Astrocyte (in vitro differentiated cells and primary cell): ENCODE measurements around the gene VPS37B. TPM values are rescaled to one million over a fixed set of nuclear protein-coding genes. Genes with fewer than 3 reads are reported as not detected.

ENCODE experiments used
- DNase-seq: peaks from one replicate; pipeline ENCODE4 v3.0.0-alpha.2; 2010; ENCODE audit warnings: low read depth
- FAIRE-seq: peaks from 2 replicates; lab custom pipeline; 2011; peaks lifted over from hg19 to GRCh38; lab: Jason Lieb, UNC
- H2AFZ ChIP-seq: 2 replicates; pipeline ENCODE4 v1.6.0; 2012; ENCODE audit warnings: low read depth, low read length, inconsistent platforms
- H3K27ac ChIP-seq: 2 replicates; pipeline ENCODE4 v1.5.1; 2011; ENCODE audit warnings: low read depth, low read length, inconsistent platforms
- H3K27me3 ChIP-seq: 2 replicates; pipeline ENCODE4 v1.6.0; 2011; ENCODE audit warnings: low read length, inconsistent platforms; ENCODE audit not compliant: insufficient read depth
- H3K36me3 ChIP-seq: 2 replicates; pipeline ENCODE4 v1.5.1; 2011; ENCODE audit warnings: low read length, inconsistent platforms; ENCODE audit not compliant: insufficient read depth
- H3K4me1 ChIP-seq: 2 replicates; pipeline ENCODE4 v1.5.1; 2011; ENCODE audit warnings: low read length, inconsistent platforms; ENCODE audit not compliant: insufficient read depth
- H3K4me2 ChIP-seq: 2 replicates; pipeline ENCODE4 v1.6.0; 2012; ENCODE audit warnings: low read length, inconsistent platforms
- H3K4me3 ChIP-seq: 2 replicates; pipeline ENCODE4 v1.5.1; 2011; ENCODE audit warnings: low read depth, mild to moderate bottlenecking, low read length, inconsistent platforms; ENCODE audit not compliant: insufficient read depth
- H3K79me2 ChIP-seq: 2 replicates; pipeline ENCODE4 v1.6.0; 2012; ENCODE audit warnings: mild to moderate bottlenecking, low read length, inconsistent platforms; ENCODE audit not compliant: insufficient read depth
- H3K9ac ChIP-seq: 2 replicates; pipeline ENCODE4 v1.6.0; 2012; ENCODE audit warnings: mild to moderate bottlenecking, low read length, inconsistent platforms
- H3K9me3 ChIP-seq: 2 replicates; pipeline ENCODE4 v1.5.1; 2012; ENCODE audit warnings: low read depth, mild to moderate bottlenecking, low read length, inconsistent platforms; ENCODE audit not compliant: insufficient read depth
- H4K20me1 ChIP-seq: 2 replicates; pipeline ENCODE4 v1.6.0; 2012; ENCODE audit warnings: low read length, inconsistent platforms; ENCODE audit not compliant: insufficient read depth
- H3K27ac Mint-ChIP-seq: one replicate; pipeline ENCODE4 v1.8.0; 2021; ENCODE audit warnings: mild to moderate bottlenecking, mixed read lengths; ENCODE audit not compliant: unreplicated experiment
- H3K27me3 Mint-ChIP-seq: one replicate; pipeline ENCODE4 v1.8.0; 2021; ENCODE audit warnings: low read depth, mixed read lengths; ENCODE audit not compliant: unreplicated experiment
- H3K36me3 Mint-ChIP-seq: one replicate; pipeline ENCODE4 v1.8.0; 2021; ENCODE audit warnings: low read depth, mixed read lengths; ENCODE audit not compliant: unreplicated experiment
- H3K4me1 Mint-ChIP-seq: one replicate; pipeline ENCODE4 v1.8.0; 2021; ENCODE audit warnings: low read depth, mixed read lengths; ENCODE audit not compliant: unreplicated experiment
- H3K4me3 Mint-ChIP-seq: one replicate; pipeline ENCODE4 v1.8.0; 2021; ENCODE audit warnings: mild to moderate bottlenecking, moderate library complexity, mixed read lengths; ENCODE audit not compliant: unreplicated experiment
- H3K9me3 Mint-ChIP-seq: one replicate; pipeline ENCODE4 v1.8.0; 2021; ENCODE audit warnings: mild to moderate bottlenecking, mixed read lengths; ENCODE audit not compliant: unreplicated experiment
- EZH2 ChIP-seq: IDR thresholded peaks from 2 replicates; pipeline ENCODE4 v1.6.1; 2012; ENCODE audit warnings: mild to moderate bottlenecking, low read length, inconsistent platforms; ENCODE audit not compliant: insufficient read depth
- total RNA-seq: library from RNA; stranded (reverse); gene quantifications from 2 replicates; pipeline ENCODE4 v1.2.1, GENCODE V29; 2021
- TF ChIP-seq, protein P1 (sequence below): IDR thresholded peaks from 2 replicates; pipeline ENCODE4 v1.5.1; 2011; ENCODE audit warnings: low read depth, mild to moderate bottlenecking, inconsistent platforms, low read length, moderate library complexity; ENCODE audit not compliant: insufficient read depth

Gene VPS37B
- total RNA-seq, 1 donor from 2014 or later: 31.4 TPM

GRCh38 chr12:122844366-122844971 lies 51.5 kb downstream of the VPS37B start:
- Histone ChIP-seq H3K9ac (no peak overlapping the region), H3K4me1 (peaks cover 23% of the 10 kb centered on the region), H3K27me3 (no peaks in the 10 kb centered on the region), H3K79me2 (peaks cover 7% of the 10 kb centered on the region), H3K4me3 (no peak overlapping the region), H3K9me3 (no peaks in the 10 kb centered on the region), H2AFZ (no peak overlapping the region), H3K27ac (no peak overlapping the region), H3K36me3 (no peaks in the 10 kb centered on the region), H3K4me2 (no peak overlapping the region), H4K20me1 (peaks cover 3% of the 10 kb centered on the region)
- H3K4me1 Mint-ChIP-seq: peaks cover 14% of the 10 kb centered on the region
- H3K9me3 Mint-ChIP-seq: peaks cover 2% of the 10 kb centered on the region
- no peak overlapping the region for H3K27ac Mint-ChIP-seq
- H3K4me3 Mint-ChIP-seq: no peak overlapping the region
- DNase-seq (no peak), FAIRE-seq (no peak)
- peaks cover under 1% of the 10 kb centered on the region for H3K36me3 Mint-ChIP-seq
- H3K27me3 Mint-ChIP-seq: no peaks in the 10 kb centered on the region
- TF ChIP-seq EZH2: no peak
- TF ChIP-seq, protein P1, sequence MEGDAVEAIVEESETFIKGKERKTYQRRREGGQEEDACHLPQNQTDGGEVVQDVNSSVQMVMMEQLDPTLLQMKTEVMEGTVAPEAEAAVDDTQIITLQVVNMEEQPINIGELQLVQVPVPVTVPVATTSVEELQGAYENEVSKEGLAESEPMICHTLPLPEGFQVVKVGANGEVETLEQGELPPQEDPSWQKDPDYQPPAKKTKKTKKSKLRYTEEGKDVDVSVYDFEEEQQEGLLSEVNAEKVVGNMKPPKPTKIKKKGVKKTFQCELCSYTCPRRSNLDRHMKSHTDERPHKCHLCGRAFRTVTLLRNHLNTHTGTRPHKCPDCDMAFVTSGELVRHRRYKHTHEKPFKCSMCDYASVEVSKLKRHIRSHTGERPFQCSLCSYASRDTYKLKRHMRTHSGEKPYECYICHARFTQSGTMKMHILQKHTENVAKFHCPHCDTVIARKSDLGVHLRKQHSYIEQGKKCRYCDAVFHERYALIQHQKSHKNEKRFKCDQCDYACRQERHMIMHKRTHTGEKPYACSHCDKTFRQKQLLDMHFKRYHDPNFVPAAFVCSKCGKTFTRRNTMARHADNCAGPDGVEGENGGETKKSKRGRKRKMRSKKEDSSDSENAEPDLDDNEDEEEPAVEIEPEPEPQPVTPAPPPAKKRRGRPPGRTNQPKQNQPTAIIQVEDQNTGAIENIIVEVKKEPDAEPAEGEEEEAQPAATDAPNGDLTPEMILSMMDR: no peak

DNA sequence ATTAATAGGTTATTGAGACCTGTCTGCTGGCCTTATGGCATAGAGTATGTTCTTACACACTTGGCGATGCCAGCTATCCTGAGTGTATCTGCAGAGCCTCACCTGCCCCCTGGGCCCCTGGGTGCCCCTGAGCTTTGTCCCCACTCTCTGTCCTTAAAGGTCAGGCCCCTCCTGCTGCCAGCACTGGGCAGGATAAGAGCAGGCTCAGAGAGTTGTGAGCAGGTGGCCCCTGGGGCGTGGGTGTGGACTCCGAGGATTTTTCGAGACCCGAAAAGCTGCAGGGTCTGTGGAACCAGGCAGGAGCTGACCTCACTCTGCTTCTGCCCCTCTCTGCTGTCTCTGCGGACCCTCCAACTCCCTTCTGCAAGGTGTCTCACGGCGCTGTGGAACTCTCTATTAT lies 52.5 kb downstream of the VPS37B start:
- H3K4me2 ChIP-seq: no peak overlapping the region
- TF ChIP-seq, protein P1: no peak
- no peak for TF ChIP-seq EZH2
- Mint-ChIP-seq H3K4me3 (no peak overlapping the region), H3K27me3 (no peaks in the 10 kb centered on the region), H3K36me3 (peaks cover 3% of the 10 kb centered on the region), H3K4me1 (peaks cover 14% of the 10 kb centered on the region), H3K9me3 (peaks cover 2% of the 10 kb centered on the region), H3K27ac (no peak overlapping the region)
- H2AFZ ChIP-seq: no peak overlapping the region
- no peaks in the 10 kb centered on the region for H3K9me3 ChIP-seq
- peaks cover 3% of the 10 kb centered on the region for H4K20me1 ChIP-seq
- DNase-seq: no peak
- peaks cover 23% of the 10 kb centered on the region for H3K4me1 ChIP-seq
- no peak overlapping the region for H3K27ac ChIP-seq
- H3K9ac ChIP-seq: no peak overlapping the region
- H3K4me3 ChIP-seq: no peak overlapping the region
- H3K79me2 ChIP-seq: peaks cover 13% of the 10 kb centered on the region
- FAIRE-seq: no peak
- no peaks in the 10 kb centered on the region for H3K27me3 ChIP-seq
- H3K36me3 ChIP-seq: no peaks in the 10 kb centered on the region
